Measurements from ENCODE around the gene HYKK. TPM values are rescaled to one million over a fixed set of nuclear protein-coding genes. Genes with fewer than 3 reads are reported as not detected.

Gene HYKK
- total and polyA plus RNA-seq, 2 of the 8 experiments (the other 6 are each of a cell fraction or from before 2014, with no cell fraction given), result 2.0 to 3.7 TPM

DNA sequence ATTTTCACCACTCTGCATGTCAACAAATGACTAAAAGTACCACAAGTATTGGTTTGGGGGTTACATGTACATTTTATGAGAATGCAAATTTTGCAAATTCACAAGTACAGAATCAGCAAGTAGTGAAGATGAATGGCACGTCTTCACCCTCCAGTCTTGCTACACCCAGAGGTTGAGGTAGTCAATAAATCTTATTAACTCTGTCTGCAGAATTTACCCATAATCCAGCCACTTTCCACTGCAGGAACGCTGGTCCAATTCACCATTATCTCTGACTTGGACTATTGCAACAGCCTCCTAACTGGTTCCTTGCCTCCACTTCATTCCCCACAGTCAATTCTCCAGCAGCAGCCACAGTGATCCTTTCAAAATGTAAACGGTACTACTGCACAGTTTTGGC, 43.4 kb downstream of the HYKK start:
- H2BK15ac ChIP-seq (ENCODE audit: low read length), result no peak overlapping the region
- no peak overlapping the region for H3K4ac ChIP-seq (replicated peaks; ENCODE audit: insufficient read length, low read depth, low read length)
- H4K20me1 ChIP-seq (replicated peaks in 1 of 2; ENCODE audit: control insufficient read depth in 1 of 2, insufficient read depth in 2 of 2, low read length in 2 of 2), result peaks cover 0 to 1% of the 10 kb centered on the region in 2 experiments
- no peak overlapping the region for H3K27ac ChIP-seq (ENCODE audit: low read depth, low read length)
- H3K18ac ChIP-seq (ENCODE audit: extremely low read depth, low read length), result no peak overlapping the region
- WGBS, 2 experiments (ENCODE audit: extremely low coverage in 1 of 2, insufficient coverage in 1 of 2, insufficient read length in 1 of 2, insufficient replicate concordance in 2 of 2, low coverage in 1 of 2, low lambda C conversion rate in 2 of 2, missing lambda C conversion rate in 1 of 2), result 88% methylated on average over 3 of the region's 3 CpGs; no CpG with 5 or more reads in 1 of the 2 experiments
- no peaks in the 10 kb centered on the region for H3K27me3 ChIP-seq (replicated peaks in 1 of 4; ENCODE audit: control insufficient read depth in 3 of 4, extremely low read depth in 1 of 4, insufficient read depth in 3 of 4, low read length in 3 of 4)
- no peak overlapping the region for H4K8ac ChIP-seq (ENCODE audit: extremely low read depth, insufficient read depth, low read length)
- H3K4me2 ChIP-seq (ENCODE audit: insufficient read depth in 1 of 2, low read depth in 2 of 2, low read length in 2 of 2), result no peak overlapping the region
- FAIRE-seq (no peak), DNase-seq (ENCODE audit: low read depth in 1 of 2, low spot score in 2 of 2) (no peak)
- no peaks in the 10 kb centered on the region for H3K79me1 ChIP-seq (ENCODE audit: low read depth, low read length)
- H4K91ac ChIP-seq (replicated peaks; ENCODE audit: insufficient read length, low read length), result no peak overlapping the region
- H2BK120ac ChIP-seq (replicated peaks; ENCODE audit: low read depth, low read length), result no peak overlapping the region
- no peaks in the 10 kb centered on the region for H3K23me2 ChIP-seq (ENCODE audit: low read depth, low read length)
- ChIA-PET CTCF (ENCODE audit: partially characterized antibody) (no interaction called here), POLR2A (ENCODE audit: partially characterized antibody) (interaction anchor here (3.0 to 3.4 kb wide), 2 partner anchors 11 to 14 kb away, joined by 11 to 17 read pairs; partner anchors contain the start of genes CHRNA5 and PSMA4)
- no peaks in the 10 kb centered on the region for H3K4me1 ChIP-seq (replicated peaks in 1 of 4; ENCODE audit: control insufficient read depth in 3 of 4, insufficient read depth in 4 of 4, low read length in 3 of 4)
- H2AFZ ChIP-seq (ENCODE audit: low read length), result no peak overlapping the region
- H3K4me3 ChIP-seq (ENCODE audit: extremely low read depth in 1 of 4, insufficient read depth in 2 of 4, low read depth in 3 of 4, low read length in 4 of 4), result no peak overlapping the region
- no peak overlapping the region for H2AK5ac ChIP-seq (ENCODE audit: low read depth, low read length)
- H3K9me3 ChIP-seq (ENCODE audit: insufficient read depth in 2 of 2, low read depth in 1 of 2, low read length in 1 of 2), result no peaks in the 10 kb centered on the region
- H2BK20ac ChIP-seq (ENCODE audit: low read length), result no peak overlapping the region
- H4K5ac ChIP-seq (ENCODE audit: insufficient read length, low read depth, low read length), result no peak overlapping the region
- TF ChIP-seq KDM1A (IDR thresholded peaks at IDR 0.05; ENCODE audit: borderline replicate concordance, low read length), result no peak
- no peak for TF ChIP-seq MAX (IDR thresholded peaks at IDR 0.05)
- H3K14ac ChIP-seq (ENCODE audit: insufficient read length), result no peak overlapping the region
- no peak overlapping the region for H2BK12ac ChIP-seq (ENCODE audit: low read depth, low read length)
- H3K56ac ChIP-seq (replicated peaks; ENCODE audit: insufficient read length, low read depth, low read length), result no peak overlapping the region
- H3K36me3 ChIP-seq (ENCODE audit: control insufficient read depth in 2 of 4, insufficient read depth in 4 of 4, low read length in 3 of 4), result peaks cover 15 to 50% (median 35%) of the 10 kb centered on the region in 4 experiments
- no peaks in the 10 kb centered on the region for H3K79me2 ChIP-seq (ENCODE audit: control insufficient read depth in 1 of 2, insufficient read depth in 2 of 2, low read length in 2 of 2)
- H2BK5ac ChIP-seq (ENCODE audit: low read depth, low read length), result no peak overlapping the region
- no peak overlapping the region for H3K9ac ChIP-seq (replicated peaks in 1 of 4; ENCODE audit: extremely low read depth in 1 of 4, low read depth in 3 of 4, low read length in 3 of 4)
- H3K23ac ChIP-seq (ENCODE audit: insufficient read length), result no peak overlapping the region
